Activated naive CD4-positive, alpha-beta T cell treated with anti-CD3 and anti-CD28 coated beads, Interleukin-2, amount 10 ng/mL, durations not matched to agents 7 days and 5 days (primary cell): Measurements from ENCODE around the gene OR2AJ1.

Experiments
- CTCF ChIA-PET: fragments of 350-600 bp; sonication (Branson Sonifier 250); formaldehyde crosslinking; loops from one replicate; lab custom pipeline; 2021; ENCODE audit warnings: antibody characterized with exemption; lab: Charles Lee
- DNase-seq: peaks from one replicate; pipeline ENCODE4 v3.0.0-alpha.2; 2020
- H3K27ac Mint-ChIP-seq: one replicate; pipeline ENCODE4 v1.8.0; 2021; ENCODE audit warnings: mild to moderate bottlenecking, moderate library complexity, mixed read lengths
- H3K27me3 Mint-ChIP-seq: one replicate; pipeline ENCODE4 v1.8.0; 2021; ENCODE audit warnings: mild to moderate bottlenecking, mixed read lengths
- H3K36me3 Mint-ChIP-seq: one replicate; pipeline ENCODE4 v1.8.0; 2021; ENCODE audit warnings: mixed read lengths
- H3K4me1 Mint-ChIP-seq: one replicate; pipeline ENCODE4 v1.8.0; 2021; ENCODE audit warnings: mixed read lengths
- H3K4me3 Mint-ChIP-seq: one replicate; pipeline ENCODE4 v1.8.0; 2021; ENCODE audit warnings: mild to moderate bottlenecking, moderate library complexity, mixed read lengths
- H3K9me3 Mint-ChIP-seq: one replicate; pipeline ENCODE4 v1.8.0; 2021; ENCODE audit warnings: mixed read lengths

OR2AJ1 gene, protein sequence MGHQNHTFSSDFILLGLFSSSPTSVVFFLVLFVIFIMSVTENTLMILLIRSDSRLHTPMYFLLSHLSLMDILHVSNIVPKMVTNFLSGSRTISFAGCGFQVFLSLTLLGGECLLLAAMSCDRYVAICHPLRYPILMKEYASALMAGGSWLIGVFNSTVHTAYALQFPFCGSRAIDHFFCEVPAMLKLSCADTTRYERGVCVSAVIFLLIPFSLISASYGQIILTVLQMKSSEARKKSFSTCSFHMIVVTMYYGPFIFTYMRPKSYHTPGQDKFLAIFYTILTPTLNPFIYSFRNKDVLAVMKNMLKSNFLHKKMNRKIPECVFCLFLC

DNA sequence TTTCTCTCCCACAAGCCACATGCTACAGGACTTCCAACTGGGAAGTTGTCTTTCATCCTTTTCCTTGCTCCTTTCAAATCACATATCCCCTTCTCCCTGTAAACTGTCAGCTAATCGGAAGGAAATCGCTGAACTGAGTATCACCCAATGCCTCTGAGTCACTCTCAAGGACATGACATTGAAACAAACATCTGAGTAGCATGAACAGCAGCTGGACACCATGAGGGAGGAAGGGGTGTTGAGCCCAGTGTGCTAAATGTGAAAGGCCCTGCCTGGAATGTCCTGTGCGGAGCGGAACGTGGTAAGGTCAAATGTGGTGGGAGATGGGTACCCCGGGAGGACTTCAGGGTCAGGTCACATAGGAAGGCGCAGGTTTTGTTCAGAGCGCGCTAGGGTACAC lies at the start of gene OR2AJ1:
OR2AJ1 (plus strand) TSS at position 22 of the 400 bp plus-strand sequence. CDS start 8,880 bp downstream, outside the sequence.
- no peaks in the 10 kb centered on the region for H3K27me3 Mint-ChIP-seq
- no peaks in the 10 kb centered on the region for H3K36me3 Mint-ChIP-seq
- H3K4me1 Mint-ChIP-seq, result no peaks in the 10 kb centered on the region
- DNase-seq, result no peak
- no peak within 1 kb of the TSS for H3K27ac Mint-ChIP-seq
- H3K9me3 Mint-ChIP-seq, result no peaks in the 10 kb centered on the region
- no peak within 1 kb of the TSS for H3K4me3 Mint-ChIP-seq
- CTCF ChIA-PET, result no interaction called here

DNA sequence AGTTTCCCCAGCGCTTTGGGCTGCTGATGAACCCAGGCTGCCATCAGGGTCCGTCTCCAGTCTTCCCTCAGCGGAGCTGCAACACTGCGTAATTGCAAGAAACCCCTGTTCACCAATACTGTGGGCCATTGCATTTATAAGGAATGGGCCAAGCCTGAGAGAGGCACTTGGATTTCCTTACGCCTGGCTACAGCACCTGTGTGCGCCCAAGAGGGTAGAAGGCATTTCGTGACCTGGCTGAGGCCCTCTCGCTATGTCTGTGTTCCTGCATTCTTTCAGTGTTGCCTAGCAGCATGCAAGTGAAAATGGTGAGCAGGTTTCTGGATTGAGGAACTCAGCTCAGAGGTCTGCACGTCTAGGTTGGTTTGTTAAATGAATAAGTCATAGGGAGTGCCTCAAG lies 41.3 kb upstream of the OR2AJ1 start:
- DNase-seq, result no peak
- Mint-ChIP-seq H3K27ac (no peak overlapping the region), H3K36me3 (no peaks in the 10 kb centered on the region), H3K4me1 (no peaks in the 10 kb centered on the region), H3K27me3 (no peaks in the 10 kb centered on the region), H3K9me3 (no peaks in the 10 kb centered on the region), H3K4me3 (no peak overlapping the region)
- CTCF ChIA-PET, result no interaction called here

DNA sequence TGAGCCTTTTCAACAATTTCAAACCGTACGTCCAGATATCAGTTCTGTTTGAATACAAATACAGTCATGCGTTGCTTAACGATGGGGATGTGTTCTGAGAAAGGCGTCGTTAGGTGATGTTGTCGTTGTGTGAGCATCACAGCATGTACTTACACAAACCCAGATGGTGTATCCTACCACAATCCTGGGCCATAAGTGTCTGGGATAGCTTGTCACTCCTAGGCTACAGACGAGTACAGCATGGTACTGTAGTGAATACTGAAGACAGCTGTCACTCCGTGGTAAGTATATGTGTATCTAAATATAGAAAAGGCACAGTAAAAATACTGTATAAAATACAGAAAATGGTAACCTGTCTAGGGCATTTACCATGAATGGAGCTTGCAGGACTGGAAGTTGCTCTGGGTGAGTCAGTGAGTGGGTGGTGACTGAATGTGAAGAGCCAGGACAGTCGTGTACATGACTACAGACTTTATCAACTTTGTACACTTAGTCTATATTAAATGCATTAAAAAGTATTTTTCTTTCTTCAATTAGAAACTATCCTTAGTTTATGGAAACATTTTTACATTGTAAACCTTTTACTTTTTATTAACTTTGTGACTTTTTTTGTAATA lies 39.8 kb upstream of the OR2AJ1 start:
- H3K36me3 Mint-ChIP-seq, result no peaks in the 10 kb centered on the region
- no peak overlapping the region for H3K27ac Mint-ChIP-seq
- H3K4me3 Mint-ChIP-seq, result no peak overlapping the region
- no peaks in the 10 kb centered on the region for H3K9me3 Mint-ChIP-seq
- no peaks in the 10 kb centered on the region for H3K4me1 Mint-ChIP-seq
- no peaks in the 10 kb centered on the region for H3K27me3 Mint-ChIP-seq
- no peak for DNase-seq
- CTCF ChIA-PET, result interaction anchor here (1.2 kb wide), 1 partner anchor 10 kb away, joined by 3 read pairs; the partner anchor contains the start of gene OR2W3

DNA sequence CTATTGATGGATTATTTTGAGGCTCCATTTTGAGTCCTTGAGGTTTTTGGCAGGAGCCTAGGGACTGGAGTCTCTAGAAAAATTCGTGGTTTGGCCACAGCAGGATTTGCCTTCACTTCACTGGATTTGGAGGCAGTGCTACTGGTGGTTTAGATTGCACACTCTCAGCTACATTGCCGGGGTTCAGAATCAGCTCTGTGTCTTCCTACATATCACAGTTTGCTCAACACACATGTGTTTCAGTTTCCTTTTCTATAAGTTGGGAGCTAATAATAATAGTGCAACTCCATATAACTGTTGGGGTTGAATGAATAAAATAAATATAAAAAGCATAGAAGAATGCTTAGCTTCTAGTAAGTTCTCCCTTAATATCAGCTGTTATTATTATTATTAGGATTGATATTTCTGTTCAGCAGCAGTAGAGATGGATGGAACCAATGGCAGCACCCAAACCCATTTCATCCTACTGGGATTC lies 29.5 kb upstream of the OR2AJ1 start, which contains the start of gene OR2W3:
OR2W3 (plus strand) TSS at position 425 of the 475 bp plus-strand sequence; CDS start at position 425, 0 bp downstream.
- H3K4me3 Mint-ChIP-seq, result no peak within 1 kb of the TSS
- no peaks in the 10 kb centered on the region for H3K9me3 Mint-ChIP-seq
- no peaks in the 10 kb centered on the region for H3K4me1 Mint-ChIP-seq
- no peak within 1 kb of the TSS for H3K27ac Mint-ChIP-seq
- no peak for DNase-seq
- H3K36me3 Mint-ChIP-seq, result no peaks in the 10 kb centered on the region
- H3K27me3 Mint-ChIP-seq, result no peaks in the 10 kb centered on the region
- CTCF ChIA-PET, result interaction anchor here (0.8 kb wide), 1 partner anchor 11 kb away, joined by 3 read pairs; no protein-coding TSS in a partner anchor

DNA sequence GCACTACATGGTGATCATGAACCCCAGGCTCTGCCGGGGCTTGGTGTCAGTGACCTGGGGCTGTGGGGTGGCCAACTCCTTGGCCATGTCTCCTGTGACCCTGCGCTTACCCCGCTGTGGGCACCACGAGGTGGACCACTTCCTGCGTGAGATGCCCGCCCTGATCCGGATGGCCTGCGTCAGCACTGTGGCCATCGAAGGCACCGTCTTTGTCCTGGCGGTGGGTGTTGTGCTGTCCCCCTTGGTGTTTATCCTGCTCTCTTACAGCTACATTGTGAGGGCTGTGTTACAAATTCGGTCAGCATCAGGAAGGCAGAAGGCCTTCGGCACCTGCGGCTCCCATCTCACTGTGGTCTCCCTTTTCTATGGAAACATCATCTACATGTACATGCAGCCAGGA lies 28.7 kb upstream of the OR2AJ1 start:
- Mint-ChIP-seq H3K36me3 (no peaks in the 10 kb centered on the region), H3K27ac (no peak overlapping the region), H3K4me1 (no peaks in the 10 kb centered on the region), H3K4me3 (no peak overlapping the region), H3K9me3 (no peaks in the 10 kb centered on the region), H3K27me3 (no peaks in the 10 kb centered on the region)
- no peak for DNase-seq
- CTCF ChIA-PET, result no interaction called here

DNA sequence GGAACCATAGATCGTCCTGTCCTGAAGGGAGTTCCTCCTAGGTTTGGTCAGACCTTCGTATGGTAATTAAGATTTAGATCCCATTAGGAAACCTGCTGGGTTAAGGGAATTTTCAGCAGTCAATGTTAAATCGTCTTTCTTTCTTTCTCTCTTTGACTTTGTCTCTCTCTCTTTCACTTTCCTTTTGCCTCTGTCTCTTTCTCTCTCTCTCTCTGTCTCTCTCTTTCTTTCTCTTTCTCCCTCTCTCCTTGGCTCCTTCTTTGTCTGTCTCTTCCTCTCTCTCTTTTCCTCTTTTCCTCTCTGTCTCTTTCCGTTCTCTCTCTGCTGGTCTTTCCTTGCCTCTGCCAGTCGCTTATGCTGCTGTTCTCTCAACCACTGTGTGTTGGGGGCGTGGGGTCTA lies 20.6 kb upstream of the OR2AJ1 start:
- Mint-ChIP-seq H3K36me3 (no peaks in the 10 kb centered on the region), H3K4me3 (no peak overlapping the region), H3K9me3 (peaks cover 1% of the 10 kb centered on the region), H3K4me1 (peaks cover 28% of the 10 kb centered on the region), H3K27me3 (peaks cover 8% of the 10 kb centered on the region), H3K27ac (no peak overlapping the region)
- DNase-seq, result no peak
- CTCF ChIA-PET, result no interaction called here

DNA sequence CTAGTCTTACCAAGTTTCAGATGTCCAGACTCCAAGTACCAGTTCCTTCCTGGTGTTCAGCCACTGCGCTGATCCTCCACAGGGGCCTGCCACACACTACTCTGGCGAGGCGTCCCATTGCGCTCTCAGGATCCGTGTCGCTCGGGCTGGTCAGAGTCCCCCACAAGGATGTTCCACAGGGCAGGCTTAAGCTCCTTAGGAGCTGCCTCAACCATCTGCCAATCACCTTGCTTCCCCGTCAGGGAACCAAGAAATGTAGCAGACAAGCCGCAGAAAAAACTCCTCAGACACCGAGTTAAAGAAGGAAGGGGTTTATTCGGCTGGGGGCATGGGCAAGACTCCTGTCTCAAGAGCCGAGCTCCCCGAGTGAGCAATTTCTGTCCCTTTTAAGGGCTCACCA lies 19.5 kb upstream of the OR2AJ1 start:
- no peak overlapping the region for H3K27ac Mint-ChIP-seq
- H3K4me3 Mint-ChIP-seq, result no peak overlapping the region
- CTCF ChIA-PET, result no interaction called here

DNA sequence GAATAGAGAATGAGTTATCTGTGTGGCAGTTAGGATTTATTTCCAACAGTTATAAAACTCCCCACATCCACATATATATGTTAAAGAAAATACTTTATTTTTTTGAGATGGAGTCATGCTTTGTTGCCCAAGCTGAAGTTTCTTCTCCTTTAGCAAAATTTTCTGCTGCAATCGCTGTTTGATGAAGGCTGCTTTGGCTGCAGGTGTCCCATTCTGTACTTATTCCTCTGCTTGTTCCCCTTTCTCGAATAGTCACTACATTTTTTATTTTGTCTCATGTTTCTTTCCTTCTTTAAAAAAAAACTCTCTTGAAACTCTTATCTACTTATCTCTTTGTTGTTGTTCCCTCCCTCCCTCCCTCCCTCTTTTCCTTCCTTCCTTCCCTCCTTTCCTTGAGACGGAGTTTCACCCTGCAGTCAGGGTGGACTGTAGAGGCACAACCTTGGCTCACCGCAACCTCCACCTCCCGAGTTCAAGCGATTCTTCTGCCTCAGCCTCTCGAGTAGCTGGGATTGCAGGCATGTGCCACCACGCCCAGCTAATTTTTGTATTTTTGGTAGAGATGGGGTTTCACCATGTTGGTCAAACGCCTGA lies 18.7 kb upstream of the OR2AJ1 start:
- Mint-ChIP-seq H3K36me3 (no peaks in the 10 kb centered on the region), H3K9me3 (peaks cover 1% of the 10 kb centered on the region), H3K4me1 (peaks cover 28% of the 10 kb centered on the region), H3K27ac (peak overlapping the region; percentile 73), H3K27me3 (peaks cover 8% of the 10 kb centered on the region), H3K4me3 (peak overlapping the region; percentile 44)
- CTCF ChIA-PET, result interaction anchor here (1.1 kb wide), 1 partner anchor 48 kb away, joined by 3 read pairs; no protein-coding TSS in a partner anchor
- no peak for DNase-seq

More for the DNA sequence above, 19.5 kb upstream of the OR2AJ1 start:
- peaks cover 28% of the 10 kb centered on the region for H3K4me1 Mint-ChIP-seq
- H3K27me3 Mint-ChIP-seq, result peaks cover 8% of the 10 kb centered on the region
- no peak for DNase-seq
- H3K36me3 Mint-ChIP-seq, result no peaks in the 10 kb centered on the region
- H3K9me3 Mint-ChIP-seq, result peaks cover 1% of the 10 kb centered on the region

DNA sequence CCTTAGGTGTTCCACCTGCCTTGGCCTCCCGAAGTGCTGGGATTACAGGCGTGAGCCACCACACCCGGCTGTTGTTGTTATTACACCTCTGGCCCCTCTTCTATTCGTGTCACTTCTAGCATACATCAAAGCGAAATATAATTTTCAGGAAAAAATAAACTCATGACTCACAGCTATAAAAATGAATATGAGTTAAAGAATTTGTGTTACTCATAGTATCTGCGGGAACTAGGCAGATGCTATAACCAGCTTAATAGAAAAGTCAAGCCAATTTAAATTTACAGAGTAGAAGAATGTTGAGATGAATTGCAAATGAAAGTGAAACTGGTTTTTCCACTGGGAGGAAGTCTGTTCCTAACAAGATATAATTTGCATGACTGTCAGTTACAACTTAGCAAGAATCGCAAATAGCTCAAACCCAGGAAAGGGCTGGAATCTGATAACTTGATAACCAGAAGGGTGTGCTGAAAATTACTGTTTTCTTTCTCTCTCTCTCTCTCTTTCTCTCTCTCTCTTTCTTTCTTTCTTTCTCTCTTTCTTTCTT lies 18.1 kb upstream of the OR2AJ1 start:
- peak overlapping the region; percentile 73 for H3K27ac Mint-ChIP-seq
- H3K4me3 Mint-ChIP-seq, result peak overlapping the region; percentile 44
- no peak for DNase-seq
- CTCF ChIA-PET, result interaction anchor here (0.7 to 1.1 kb wide), 2 partner anchors 49 to 333 kb away, joined by 3 read pairs; no protein-coding TSS in a partner anchor
- H3K36me3 Mint-ChIP-seq, result no peaks in the 10 kb centered on the region
- H3K9me3 Mint-ChIP-seq, result peaks cover 1% of the 10 kb centered on the region
- peaks cover 28% of the 10 kb centered on the region for H3K4me1 Mint-ChIP-seq
- H3K27me3 Mint-ChIP-seq, result peaks cover 8% of the 10 kb centered on the region

DNA sequence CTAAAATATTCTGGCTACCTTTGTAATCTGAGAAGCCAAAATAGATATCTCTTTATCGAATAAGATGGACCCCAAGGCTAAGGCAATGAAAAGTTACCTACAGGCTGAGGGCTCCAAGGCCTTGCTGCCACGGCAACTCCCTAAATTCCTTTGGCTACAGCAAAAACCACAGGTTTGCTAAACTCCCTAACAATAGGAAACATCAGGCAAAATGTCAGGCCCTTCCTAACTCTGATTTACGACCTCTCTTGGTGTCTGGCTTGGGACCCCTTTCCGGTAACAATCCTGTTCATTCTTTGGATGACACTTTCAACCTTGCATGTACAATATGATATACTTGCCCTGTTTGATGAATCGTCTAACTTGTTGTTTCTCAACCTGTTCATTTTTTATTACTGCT lies 15.9 kb upstream of the OR2AJ1 start:
- no peak for DNase-seq
- H3K9me3 Mint-ChIP-seq, result peaks cover 1% of the 10 kb centered on the region
- peaks cover 8% of the 10 kb centered on the region for H3K27me3 Mint-ChIP-seq
- no peak overlapping the region for H3K4me3 Mint-ChIP-seq
- no peaks in the 10 kb centered on the region for H3K36me3 Mint-ChIP-seq
- H3K27ac Mint-ChIP-seq, result no peak overlapping the region
- CTCF ChIA-PET, result no interaction called here
- H3K4me1 Mint-ChIP-seq, result peaks cover 28% of the 10 kb centered on the region

DNA sequence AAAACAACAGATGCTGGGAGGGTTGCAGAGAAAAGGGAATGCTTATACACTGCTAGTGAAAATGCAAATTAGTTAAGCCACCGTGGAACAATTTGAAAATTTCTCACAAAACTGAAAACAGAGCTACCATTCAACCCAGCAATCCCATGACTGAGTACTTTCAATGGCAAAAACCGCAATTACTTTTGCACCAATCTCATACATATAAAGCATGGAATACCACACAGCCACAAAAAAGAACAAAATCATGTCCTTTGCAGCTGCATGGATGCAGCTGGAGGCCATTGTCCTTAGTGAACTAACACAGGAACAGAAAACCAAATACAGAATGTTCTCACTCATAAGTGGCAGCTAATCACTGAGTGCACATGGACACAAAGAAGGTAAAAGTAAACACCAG lies 10.9 kb upstream of the OR2AJ1 start:
- no peaks in the 10 kb centered on the region for H3K9me3 Mint-ChIP-seq
- H3K27ac Mint-ChIP-seq, result no peak overlapping the region
- no peak for DNase-seq
- H3K27me3 Mint-ChIP-seq, result no peaks in the 10 kb centered on the region
- CTCF ChIA-PET, result no interaction called here
- no peak overlapping the region for H3K4me3 Mint-ChIP-seq
- H3K36me3 Mint-ChIP-seq, result no peaks in the 10 kb centered on the region
- no peaks in the 10 kb centered on the region for H3K4me1 Mint-ChIP-seq

DNA sequence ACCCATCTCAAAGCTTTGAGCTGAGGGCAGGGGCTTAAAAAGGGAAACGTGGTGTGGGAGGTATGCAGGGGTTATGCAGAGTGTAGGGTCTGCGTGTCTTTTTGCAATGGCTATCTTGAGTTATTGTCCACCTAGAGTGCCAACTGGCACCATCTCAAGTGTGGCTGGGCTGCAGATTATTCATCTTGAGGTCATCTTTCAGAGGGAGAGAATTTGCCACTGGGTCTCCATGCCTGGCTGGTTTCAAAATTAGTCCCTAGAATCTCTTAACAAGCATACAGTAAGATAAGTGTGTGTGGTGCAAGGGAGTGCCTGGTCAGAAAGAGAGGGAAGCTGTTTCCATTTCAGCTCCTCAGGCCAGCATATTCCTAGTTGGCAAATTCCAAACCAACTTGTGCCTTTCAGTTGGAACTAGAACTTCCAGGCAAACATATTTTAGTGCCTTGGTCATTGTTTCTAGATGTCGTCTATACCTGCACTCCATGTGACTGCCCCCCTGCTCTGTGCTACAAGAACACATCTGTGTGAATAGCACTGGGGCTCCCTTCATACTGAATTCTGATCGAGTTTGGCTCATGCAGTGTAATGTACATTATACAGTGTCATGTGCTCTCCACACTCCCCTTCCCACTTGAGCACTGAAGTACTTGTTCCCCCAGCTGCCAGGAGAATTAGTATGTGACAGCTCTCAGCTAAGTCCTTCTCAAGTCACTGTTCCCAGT lies 9.6 kb upstream of the OR2AJ1 start:
- no peak overlapping the region for H3K4me3 Mint-ChIP-seq
- H3K27ac Mint-ChIP-seq, result no peak overlapping the region
- H3K4me1 Mint-ChIP-seq, result no peaks in the 10 kb centered on the region
- no peaks in the 10 kb centered on the region for H3K9me3 Mint-ChIP-seq
- DNase-seq, result no peak
- H3K36me3 Mint-ChIP-seq, result no peaks in the 10 kb centered on the region
- no peaks in the 10 kb centered on the region for H3K27me3 Mint-ChIP-seq
- CTCF ChIA-PET, result no interaction called here

DNA sequence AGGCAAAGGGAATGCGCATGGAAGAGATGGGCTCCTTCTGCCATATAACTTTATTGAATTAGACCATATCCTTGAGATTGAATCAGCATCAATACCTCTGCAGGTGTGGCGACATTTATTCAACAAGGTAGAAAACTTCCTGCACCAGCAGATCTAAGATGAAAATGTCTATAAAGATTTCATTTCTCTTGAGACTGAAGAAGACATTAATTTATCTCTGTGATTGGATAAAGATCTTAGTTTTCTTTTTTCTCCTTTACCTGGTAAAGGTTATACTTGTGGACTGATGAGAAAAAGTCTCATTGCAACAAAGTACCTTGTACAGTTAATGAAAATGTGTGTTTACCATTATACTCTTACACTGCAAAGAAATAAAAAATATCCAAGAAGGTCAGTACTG lies 4.7 kb upstream of the OR2AJ1 start, which contains the start of gene OR2T8:
OR2T8 (plus strand) TSS at position 301 of the 400 bp plus-strand sequence. CDS start 766 bp downstream, outside the sequence.
- no peak for DNase-seq

More for the DNA sequence above, 4.7 kb upstream of the OR2AJ1 start, which contains the start of gene OR2T8:
- no peaks in the 10 kb centered on the region for H3K27me3 Mint-ChIP-seq
- no peaks in the 10 kb centered on the region for H3K36me3 Mint-ChIP-seq
- no peaks in the 10 kb centered on the region for H3K4me1 Mint-ChIP-seq
- no peaks in the 10 kb centered on the region for H3K9me3 Mint-ChIP-seq
- CTCF ChIA-PET, result no interaction called here
- H3K27ac Mint-ChIP-seq, result no peak within 1 kb of the TSS
- H3K4me3 Mint-ChIP-seq, result no peak within 1 kb of the TSS
